Keratinocyte (primary cell): ENCODE data around the gene P2RY8.

ENCODE experiments used
- CTCF ChIP-seq, 3 experiments: IDR thresholded peaks in 1 of 3; conservative IDR thresholded peaks in 1 of 3; optimal IDR thresholded peaks in 1 of 3; 2 replicates in 2 of 3; 3 replicates in 1 of 3; pipeline versions ENCODE3 to v1.5.1; 2011; ENCODE audit warnings: low read length in 3 of 3, mild to moderate bottlenecking in 3 of 3, moderate library complexity in 2 of 3, control low read depth in 1 of 3, inconsistent platforms in 1 of 3; ENCODE audit not compliant: insufficient read depth in 2 of 3; ENCODE audit errors: extremely low read depth in 1 of 3
- EZH2 ChIP-seq: IDR thresholded peaks from one replicate; pipeline ENCODE4 v1.6.1; 2012; ENCODE audit warnings: inconsistent platforms, mild to moderate bottlenecking, low read length, moderate library complexity

DNA sequence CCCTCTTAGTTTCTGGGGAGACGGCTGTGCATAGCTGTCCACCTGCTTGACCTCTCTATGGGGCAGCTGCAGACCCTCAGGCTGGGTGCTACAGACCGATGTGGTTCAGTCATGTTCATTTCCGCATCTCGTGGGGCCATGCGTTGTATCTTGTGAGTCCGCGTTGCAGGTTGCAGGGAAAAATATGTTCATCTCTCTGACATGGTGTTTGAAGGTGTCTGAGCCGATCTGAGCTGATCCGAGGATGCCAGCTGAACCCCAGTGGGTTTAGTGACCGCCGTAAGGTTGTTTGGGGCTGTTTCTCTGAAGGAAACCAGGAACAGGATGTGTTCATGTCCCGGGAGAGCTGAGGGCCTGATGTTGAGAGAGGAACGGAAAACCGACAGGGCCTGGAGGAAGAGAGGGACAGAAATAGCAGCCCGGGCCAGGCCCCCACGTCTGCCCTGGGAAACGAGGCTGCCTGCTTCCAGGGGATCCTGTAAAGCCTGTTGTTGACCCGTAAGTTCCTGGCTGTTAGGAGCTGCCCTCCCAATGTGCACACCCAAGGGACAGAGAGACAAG is 9.8 kb upstream of the P2RY8 start:
- no peak for TF ChIP-seq CTCF (optimal IDR thresholded peaks at IDR 0.05 in 1 of 3, IDR thresholded peaks at IDR 0.05 in 1 of 3, conservative IDR thresholded peaks at IDR 0.05 in 1 of 3; ENCODE audit: extremely low read depth in 1 of 3, insufficient read depth in 2 of 3, low read length in 3 of 3)
- TF ChIP-seq EZH2, result no peak
